GM19452 (cell line): Measurements from ENCODE around the gene METTL17.

ENCODE experiments used
- ATAC-seq: cut with Tn5 transposase; IDR thresholded peaks from one replicate; pipeline ENCODE4 v1.9.1; 2021; ENCODE audit not compliant: unreplicated experiment

The METTL17 gene

DNA sequence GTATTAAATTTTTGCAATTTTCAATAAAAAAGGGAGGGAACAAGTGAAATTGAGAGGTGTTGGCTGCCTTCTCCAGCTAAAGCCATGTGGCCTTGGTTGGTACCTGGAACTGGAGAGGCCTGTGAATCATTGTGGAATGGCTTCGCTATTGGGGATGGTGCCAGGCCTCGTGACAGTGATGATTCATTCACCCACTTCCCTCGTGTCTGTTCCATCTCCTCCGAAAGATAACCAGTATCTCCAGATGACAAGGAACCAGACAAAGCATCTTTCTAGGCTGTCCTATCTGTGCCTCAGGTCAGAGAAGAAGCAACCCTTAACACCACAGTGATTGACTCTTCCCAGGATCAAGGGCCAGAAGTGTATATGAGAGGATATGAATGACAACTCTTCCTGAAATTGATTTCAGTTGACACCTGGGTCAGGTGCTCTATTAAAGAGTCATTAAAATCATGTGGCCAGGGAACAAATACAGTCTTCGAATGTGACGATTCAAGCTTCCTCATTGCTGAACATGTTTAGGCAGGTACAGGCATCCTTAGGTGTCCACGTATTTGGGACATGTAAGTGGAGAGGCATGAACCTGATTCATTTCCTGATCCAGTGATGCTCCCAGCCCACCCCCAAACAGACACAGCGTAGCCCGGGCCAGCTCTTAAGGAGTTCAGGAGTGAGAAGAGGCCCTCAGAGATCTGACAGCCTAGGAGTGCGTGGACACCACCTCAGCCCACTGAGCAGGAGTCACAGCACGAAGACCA, 52.1 kb downstream of the METTL17 start, which contains the start of gene RNASE7:
Gene RNASE7 (plus strand): TSS at position 687 of the 758 bp plus-strand sequence. CDS start 631 bp downstream, outside the sequence.
- no peak for ATAC-seq

DNA sequence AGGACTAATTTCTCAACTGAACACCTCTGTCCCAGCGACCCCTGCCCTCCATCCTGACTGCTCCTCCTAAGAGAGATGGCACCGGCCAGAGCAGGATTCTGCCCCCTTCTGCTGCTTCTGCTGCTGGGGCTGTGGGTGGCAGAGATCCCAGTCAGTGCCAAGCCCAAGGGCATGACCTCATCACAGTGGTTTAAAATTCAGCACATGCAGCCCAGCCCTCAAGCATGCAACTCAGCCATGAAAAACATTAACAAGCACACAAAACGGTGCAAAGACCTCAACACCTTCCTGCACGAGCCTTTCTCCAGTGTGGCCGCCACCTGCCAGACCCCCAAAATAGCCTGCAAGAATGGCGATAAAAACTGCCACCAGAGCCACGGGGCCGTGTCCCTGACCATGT, 53.1 kb downstream of the METTL17 start:
- no peak for ATAC-seq

DNA sequence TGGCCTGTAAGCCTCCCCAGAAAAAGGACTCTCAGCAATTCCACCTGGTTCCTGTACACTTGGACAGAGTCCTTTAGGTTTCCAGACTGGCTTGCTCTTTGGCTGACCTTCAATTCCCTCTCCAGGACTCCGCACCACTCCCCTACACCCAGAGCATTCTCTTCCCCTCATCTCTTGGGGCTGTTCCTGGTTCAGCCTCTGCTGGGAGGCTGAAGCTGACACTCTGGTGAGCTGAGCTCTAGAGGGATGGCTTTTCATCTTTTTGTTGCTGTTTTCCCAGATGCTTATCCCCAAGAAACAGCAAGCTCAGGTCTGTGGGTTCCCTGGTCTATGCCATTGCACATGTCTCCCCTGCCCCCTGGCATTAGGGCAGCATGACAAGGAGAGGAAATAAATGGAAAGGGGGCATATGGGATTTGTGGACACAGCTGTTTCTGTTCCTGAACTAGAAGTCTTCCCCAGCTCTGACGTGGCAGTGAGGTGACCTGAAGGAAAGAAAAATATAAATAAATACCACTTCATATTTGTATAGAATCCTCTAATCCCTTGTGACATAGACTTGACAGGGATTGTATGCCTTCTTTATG, 53.7 kb downstream of the METTL17 start:
- ATAC-seq = no peak

DNA sequence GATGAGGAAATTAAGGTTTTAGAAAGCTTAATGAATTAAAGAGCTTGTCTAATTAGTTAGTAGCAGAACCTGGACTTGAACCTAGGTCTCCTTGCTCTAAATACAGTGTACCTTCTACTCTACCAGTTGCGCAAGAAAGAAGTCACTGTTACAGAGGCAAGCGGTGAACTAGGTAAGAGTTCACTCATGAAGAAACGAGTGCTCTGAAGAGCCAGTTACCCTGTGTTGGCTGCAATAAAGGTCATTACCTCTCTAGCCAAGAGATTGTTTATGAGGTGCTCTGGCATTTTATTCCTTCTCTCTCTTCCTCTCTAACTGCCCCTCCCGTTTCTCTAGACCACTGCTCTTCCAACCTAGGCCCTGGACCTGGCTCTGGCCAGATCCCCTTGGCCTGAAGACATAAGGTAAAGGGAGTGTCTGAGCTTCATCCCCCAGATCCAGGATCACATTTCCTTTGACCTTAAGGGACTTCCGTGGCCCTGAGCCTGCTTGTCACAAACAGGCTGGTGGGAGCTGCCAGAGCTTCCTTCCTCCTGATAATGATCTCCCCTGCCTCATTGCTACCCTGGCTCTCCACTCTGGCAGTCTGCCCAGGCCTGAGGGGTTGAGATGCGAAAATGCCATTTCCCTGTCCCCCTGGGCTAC, 54.3 kb downstream of the METTL17 start:
- ATAC-seq = no peak
